ENCODE data around the gene HOXD8. TPM values are rescaled to one million over a fixed set of nuclear protein-coding genes. Genes with fewer than 3 reads are reported as not detected.

The HOXD8 gene
- total RNA-seq, 1 donor from 2014 or later, result 2.2 TPM

GRCh38 chr2:176114930-176115625 lies 14.4 kb upstream of the HOXD8 start:
- no peak for DNase-seq (ENCODE audit: low read depth)

- DNase-seq (ENCODE audit: low read depth), result no peak
These were observed 13.4 kb upstream of the HOXD8 start, which contains the start of gene HOXD10 for GRCh38 chr2:176115883-176116813. Gene HOXD10, plus strand, starts transcription at chr2:176116778. Its CDS starts 56 bp downstream, at chr2:176116834.

- DNase-seq (ENCODE audit: low read depth), result no peak
These were observed 12.2 kb upstream of the HOXD8 start for GRCh38 chr2:176117162-176117822.

- DNase-seq (ENCODE audit: low read depth), result no peak
These were observed 11.6 kb upstream of the HOXD8 start for GRCh38 chr2:176117823-176118371.

- peak; percentile 23 for DNase-seq (ENCODE audit: low read depth)
These were observed 10.7 kb upstream of the HOXD8 start for GRCh38 chr2:176118601-176119339.

GRCh38 chr2:176120364-176121189 lies 8.9 kb upstream of the HOXD8 start:
- no peak for DNase-seq (ENCODE audit: low read depth)

DNA sequence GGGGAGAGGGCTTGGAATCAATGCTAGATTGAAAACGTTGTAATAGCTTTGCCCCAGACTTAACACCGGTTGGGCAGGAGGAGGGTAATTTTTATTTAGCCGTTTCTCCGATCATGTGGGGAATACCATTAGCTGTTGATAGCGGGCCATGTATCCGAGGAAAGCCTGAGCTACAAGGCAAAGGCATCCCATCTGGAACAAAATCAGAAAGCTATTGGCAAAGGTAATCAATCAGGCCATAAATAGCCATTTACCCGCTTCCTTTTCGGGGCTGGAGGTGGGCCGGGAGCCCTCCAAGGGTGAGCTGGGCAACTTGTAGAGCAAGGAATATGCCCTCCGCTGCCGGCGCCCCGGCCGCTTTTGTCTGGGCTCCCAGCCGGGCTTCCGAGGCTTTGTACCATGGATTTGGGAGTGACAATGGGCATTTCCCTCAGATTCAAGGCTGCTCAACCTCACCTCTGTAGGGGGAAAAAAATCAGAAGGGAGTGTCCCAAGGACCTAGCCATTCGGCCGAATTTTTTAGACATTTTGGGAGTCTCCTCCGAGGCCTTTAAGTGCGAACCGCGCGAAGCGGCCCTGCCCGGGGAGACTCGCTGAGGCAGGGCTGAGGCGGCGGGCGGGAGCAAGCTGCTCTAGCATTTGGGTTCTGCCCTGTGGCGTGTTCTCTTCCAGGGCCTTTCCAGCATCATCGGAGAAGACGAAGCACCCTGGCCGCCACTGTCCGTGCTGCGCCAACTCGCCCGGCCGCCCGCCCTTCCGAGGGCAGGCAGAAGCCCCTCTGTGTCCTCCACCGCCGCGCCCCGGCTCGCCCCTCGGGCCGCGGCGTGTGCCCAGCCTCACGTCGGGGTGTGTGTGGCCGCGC lies 8.1 kb upstream of the HOXD8 start:
- no peak for DNase-seq (ENCODE audit: low read depth)

DNA sequence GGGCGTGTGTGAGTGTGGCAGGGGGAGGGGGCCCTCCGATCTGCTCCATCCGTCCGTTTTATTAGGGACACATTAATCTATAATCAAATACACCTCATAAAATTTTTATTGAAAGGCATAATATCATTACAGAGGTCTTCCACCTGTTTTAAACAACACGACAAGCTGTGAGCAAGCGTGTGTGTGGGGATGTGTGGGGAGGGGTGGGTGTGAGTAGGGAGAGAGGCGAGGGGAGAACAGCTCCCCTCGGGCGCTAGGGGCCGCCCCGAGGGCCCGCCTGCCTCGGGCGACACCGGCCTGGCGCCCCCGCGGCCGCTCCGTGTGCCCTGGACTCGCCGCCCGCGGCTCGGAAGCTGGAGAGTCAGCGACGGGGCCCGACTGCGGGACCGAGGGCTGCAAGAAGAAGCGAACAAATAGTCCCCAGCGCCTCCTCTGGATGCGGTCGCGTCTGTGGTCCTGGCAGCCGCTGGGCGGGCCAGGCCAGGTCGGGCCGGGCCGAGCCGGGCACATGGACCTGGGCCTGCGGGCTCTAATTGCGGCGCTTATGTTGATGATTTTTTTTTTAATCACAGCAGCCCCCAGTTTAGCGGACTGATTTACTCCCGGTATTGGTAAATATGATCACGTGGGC lies 7.3 kb upstream of the HOXD8 start:
- peak; percentile 58 for DNase-seq (ENCODE audit: low read depth)

DNA sequence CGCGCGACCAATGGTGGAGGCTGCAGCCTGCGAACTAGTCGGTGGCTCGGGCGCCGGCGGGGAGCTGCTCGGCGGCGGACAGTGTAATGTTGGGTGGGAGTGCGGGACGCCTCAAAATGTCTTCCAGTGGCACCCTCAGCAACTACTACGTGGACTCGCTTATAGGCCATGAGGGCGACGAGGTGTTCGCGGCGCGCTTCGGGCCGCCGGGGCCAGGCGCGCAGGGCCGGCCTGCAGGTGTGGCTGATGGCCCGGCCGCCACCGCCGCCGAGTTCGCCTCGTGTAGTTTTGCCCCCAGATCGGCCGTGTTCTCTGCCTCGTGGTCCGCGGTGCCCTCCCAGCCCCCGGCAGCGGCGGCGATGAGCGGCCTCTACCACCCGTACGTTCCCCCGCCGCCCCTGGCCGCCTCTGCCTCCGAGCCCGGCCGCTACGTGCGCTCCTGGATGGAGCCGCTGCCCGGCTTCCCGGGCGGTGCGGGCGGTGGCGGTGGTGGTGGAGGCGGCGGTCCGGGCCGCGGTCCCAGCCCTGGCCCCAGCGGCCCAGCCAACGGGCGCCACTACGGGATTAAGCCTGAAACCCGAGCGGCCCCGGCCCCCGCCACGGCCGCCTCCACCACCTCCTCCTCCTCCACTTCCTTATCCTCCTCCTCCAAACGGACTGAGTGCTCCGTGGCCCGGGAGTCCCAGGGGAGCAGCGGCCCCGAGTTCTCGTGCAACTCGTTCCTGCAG lies 6.7 kb upstream of the HOXD8 start, which contains the start of gene HOXD9:
Gene HOXD9, plus strand, starts transcription at position 37 of the 728 bp plus-strand sequence. Its CDS starts 50 bp downstream, at position 87.
- DNase-seq (ENCODE audit: low read depth), result no peak

- no peak for DNase-seq (ENCODE audit: low read depth)
These were observed 5.9 kb upstream of the HOXD8 start for GRCh38 chr2:176123411-176124109.

DNA sequence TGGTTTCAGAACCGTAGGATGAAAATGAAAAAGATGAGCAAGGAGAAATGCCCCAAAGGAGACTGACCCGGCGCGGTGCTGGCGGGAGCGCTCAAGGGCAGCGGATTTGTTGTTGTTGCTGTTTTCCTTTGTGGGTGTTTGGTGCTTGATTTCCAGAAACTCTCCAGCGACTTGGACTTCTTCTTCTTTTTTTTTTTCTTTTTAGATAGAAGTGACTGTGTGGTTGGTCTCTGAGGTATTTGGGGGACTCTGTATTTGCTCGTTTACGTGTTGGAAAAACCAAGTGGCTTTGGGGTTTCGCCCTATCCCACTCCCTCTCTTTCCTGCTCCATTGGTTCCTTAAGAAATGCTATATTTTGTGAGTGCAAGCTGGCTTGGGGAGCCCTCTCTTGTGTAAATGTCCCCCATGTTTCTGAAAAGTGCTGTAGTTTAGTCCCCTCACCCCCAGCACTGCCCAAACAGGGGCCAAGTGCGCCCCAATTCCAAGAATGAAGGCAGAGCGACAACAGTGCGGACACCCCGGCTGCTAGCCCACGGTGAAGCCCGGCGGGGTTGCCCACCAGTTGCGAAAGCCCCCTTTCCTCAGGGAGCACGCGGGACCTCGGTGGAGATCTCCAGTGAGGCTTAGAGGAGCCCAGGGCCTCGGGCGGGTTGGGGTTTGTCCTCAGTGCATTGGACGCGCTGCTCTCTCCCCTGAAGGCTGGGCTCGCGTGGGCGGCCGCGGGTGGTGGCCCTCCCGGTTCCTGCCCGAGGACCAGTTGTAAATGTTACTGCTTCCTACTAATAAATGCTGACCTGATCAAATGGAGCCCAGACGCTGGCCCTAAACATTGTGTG lies 5.2 kb upstream of the HOXD8 start:
- no peak for DNase-seq (ENCODE audit: low read depth)

- DNase-seq (ENCODE audit: low read depth), result no peak
These were observed 4.3 kb upstream of the HOXD8 start for GRCh38 chr2:176124947-176125771.

GRCh38 chr2:176125772-176126054 lies 3.8 kb upstream of the HOXD8 start:
- no peak for DNase-seq (ENCODE audit: low read depth)

- peak; percentile 71 for DNase-seq (ENCODE audit: low read depth)
These were observed 2.4 kb upstream of the HOXD8 start for GRCh38 chr2:176126929-176127773.

DNA sequence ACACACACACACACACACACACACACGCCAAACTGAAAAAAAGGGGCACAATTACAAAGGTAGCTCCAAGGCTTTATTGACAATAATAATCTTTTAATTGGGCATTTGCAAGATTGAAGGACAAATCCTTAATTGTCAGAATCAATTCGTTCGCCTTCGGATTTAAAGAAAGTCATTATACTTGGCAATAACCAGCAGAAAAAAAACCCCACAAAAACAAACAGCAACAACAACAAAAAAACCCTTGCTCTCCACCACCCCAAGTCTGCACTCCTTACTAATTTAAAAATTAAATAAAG lies 1.8 kb upstream of the HOXD8 start:
- no peak for DNase-seq (ENCODE audit: low read depth)
